ENCODE results near the gene EXOC3L2. TPM values are rescaled to one million over a fixed set of nuclear protein-coding genes. Genes with fewer than 3 reads are reported as not detected.

The EXOC3L2 gene
- total and polyA plus RNA-seq, 9 donors = 0.93 to 2.0 (median 1.7) TPM

GRCh38 chr19:45173816-45174215 is 71.4 kb downstream of the EXOC3L2 start:
- Histone ChIP-seq H3K9me3 (replicated peaks; ENCODE audit: control insufficient read depth, low read depth, low read length) (no peaks in the 10 kb centered on the region), H3K36me3 (ENCODE audit: control insufficient read depth, insufficient read depth, low read length) (no peaks in the 10 kb centered on the region), H3K27ac (ENCODE audit: low read length) (no peak overlapping the region), H3K27me3 (ENCODE audit: control insufficient read depth, insufficient read depth, low read length) (no peaks in the 10 kb centered on the region), H3K4me1 (ENCODE audit: control insufficient read depth, insufficient read depth, low read length) (peaks cover 14% of the 10 kb centered on the region), H3K4me3 (ENCODE audit: low read length) (no peak overlapping the region)
- DNase-seq = peak; percentile 0
- WGBS (ENCODE audit: insufficient coverage) = 71% methylated on average over 8 of the region's 12 CpGs

- no peaks in the 10 kb centered on the region for H3K9me3 ChIP-seq (replicated peaks; ENCODE audit: control insufficient read depth, low read depth, low read length)
- peaks cover 14% of the 10 kb centered on the region for H3K4me1 ChIP-seq (ENCODE audit: control insufficient read depth, insufficient read depth, low read length)
- H3K27me3 ChIP-seq (ENCODE audit: control insufficient read depth, insufficient read depth, low read length) = no peaks in the 10 kb centered on the region
- no peak overlapping the region for H3K27ac ChIP-seq (ENCODE audit: low read length)
- no peaks in the 10 kb centered on the region for H3K36me3 ChIP-seq (ENCODE audit: control insufficient read depth, insufficient read depth, low read length)
- no peak overlapping the region for H3K4me3 ChIP-seq (ENCODE audit: low read length)
- DNase-seq = no peak
- 87% methylated on average over 11 of the region's 18 CpGs for WGBS (ENCODE audit: insufficient coverage)
Observed at GRCh38 chr19:45172611-45173208, 72.5 kb downstream of the EXOC3L2 start.

GRCh38 chr19:45172173-45172572 is 73.0 kb downstream of the EXOC3L2 start:
- H3K27ac ChIP-seq (ENCODE audit: low read length) = no peak overlapping the region
- H3K4me1 ChIP-seq (ENCODE audit: control insufficient read depth, insufficient read depth, low read length) = peaks cover 10% of the 10 kb centered on the region
- H3K4me3 ChIP-seq (ENCODE audit: low read length) = no peak overlapping the region
- H3K9me3 ChIP-seq (replicated peaks; ENCODE audit: control insufficient read depth, low read depth, low read length) = no peaks in the 10 kb centered on the region
- no peaks in the 10 kb centered on the region for H3K27me3 ChIP-seq (ENCODE audit: control insufficient read depth, insufficient read depth, low read length)
- DNase-seq = no peak
- H3K36me3 ChIP-seq (ENCODE audit: control insufficient read depth, insufficient read depth, low read length) = no peaks in the 10 kb centered on the region
- WGBS (ENCODE audit: insufficient coverage) = 77% methylated on average over 3 of the region's 4 CpGs

GRCh38 chr19:45171211-45171623 is 74.0 kb downstream of the EXOC3L2 start:
- WGBS (ENCODE audit: insufficient coverage) = 60% methylated on average over 3 of the region's 7 CpGs

GRCh38 chr19:45170146-45171106 is 74.8 kb downstream of the EXOC3L2 start:
- no peak for DNase-seq
- no peaks in the 10 kb centered on the region for H3K36me3 ChIP-seq (ENCODE audit: control insufficient read depth, insufficient read depth, low read length)
- no peaks in the 10 kb centered on the region for H3K27me3 ChIP-seq (ENCODE audit: control insufficient read depth, insufficient read depth, low read length)
- H3K4me1 ChIP-seq (ENCODE audit: control insufficient read depth, insufficient read depth, low read length) = peaks cover 11% of the 10 kb centered on the region
- no peak overlapping the region for H3K27ac ChIP-seq (ENCODE audit: low read length)
- 82% methylated on average over 14 of the region's 21 CpGs for WGBS (ENCODE audit: insufficient coverage)
- H3K4me3 ChIP-seq (ENCODE audit: low read length) = no peak overlapping the region
- H3K9me3 ChIP-seq (replicated peaks; ENCODE audit: control insufficient read depth, low read depth, low read length) = no peaks in the 10 kb centered on the region

More at GRCh38 chr19:45171211-45171623, 74.0 kb downstream of the EXOC3L2 start:
- H3K4me3 ChIP-seq (ENCODE audit: low read length) = no peak overlapping the region
- no peaks in the 10 kb centered on the region for H3K36me3 ChIP-seq (ENCODE audit: control insufficient read depth, insufficient read depth, low read length)
- H3K9me3 ChIP-seq (replicated peaks; ENCODE audit: control insufficient read depth, low read depth, low read length) = no peaks in the 10 kb centered on the region
- H3K27me3 ChIP-seq (ENCODE audit: control insufficient read depth, insufficient read depth, low read length) = no peaks in the 10 kb centered on the region
- peaks cover 11% of the 10 kb centered on the region for H3K4me1 ChIP-seq (ENCODE audit: control insufficient read depth, insufficient read depth, low read length)
- no peak for DNase-seq
- no peak overlapping the region for H3K27ac ChIP-seq (ENCODE audit: low read length)

- H3K27me3 ChIP-seq (ENCODE audit: control insufficient read depth, insufficient read depth, low read length) = no peaks in the 10 kb centered on the region
- peaks cover 16% of the 10 kb centered on the region for H3K4me1 ChIP-seq (ENCODE audit: control insufficient read depth, insufficient read depth, low read length)
- no peak overlapping the region for H3K27ac ChIP-seq (ENCODE audit: low read length)
- H3K9me3 ChIP-seq (replicated peaks; ENCODE audit: control insufficient read depth, low read depth, low read length) = no peaks in the 10 kb centered on the region
- WGBS (ENCODE audit: insufficient coverage) = 86% methylated on average over 9 of the region's 10 CpGs
- H3K4me3 ChIP-seq (ENCODE audit: low read length) = no peak overlapping the region
- H3K36me3 ChIP-seq (ENCODE audit: control insufficient read depth, insufficient read depth, low read length) = no peaks in the 10 kb centered on the region
- DNase-seq = no peak
Observed at GRCh38 chr19:45169602-45170001, 75.6 kb downstream of the EXOC3L2 start.

GRCh38 chr19:45168767-45169351 is 76.3 kb downstream of the EXOC3L2 start:
- Histone ChIP-seq H3K9me3 (replicated peaks; ENCODE audit: control insufficient read depth, low read depth, low read length) (no peaks in the 10 kb centered on the region), H3K4me3 (ENCODE audit: low read length) (no peak overlapping the region), H3K27ac (ENCODE audit: low read length) (no peak overlapping the region), H3K27me3 (ENCODE audit: control insufficient read depth, insufficient read depth, low read length) (no peaks in the 10 kb centered on the region), H3K36me3 (ENCODE audit: control insufficient read depth, insufficient read depth, low read length) (no peaks in the 10 kb centered on the region), H3K4me1 (ENCODE audit: control insufficient read depth, insufficient read depth, low read length) (peaks cover 21% of the 10 kb centered on the region)
- 81% methylated on average over 15 of the region's 16 CpGs for WGBS (ENCODE audit: insufficient coverage)
- no peak for DNase-seq

- Histone ChIP-seq H3K4me1 (ENCODE audit: control insufficient read depth, insufficient read depth, low read length) (peaks cover 17% of the 10 kb centered on the region), H3K36me3 (ENCODE audit: control insufficient read depth, insufficient read depth, low read length) (no peaks in the 10 kb centered on the region), H3K27me3 (ENCODE audit: control insufficient read depth, insufficient read depth, low read length) (peaks cover 1% of the 10 kb centered on the region), H3K4me3 (ENCODE audit: low read length) (no peak overlapping the region), H3K27ac (ENCODE audit: low read length) (no peak overlapping the region), H3K9me3 (replicated peaks; ENCODE audit: control insufficient read depth, low read depth, low read length) (no peaks in the 10 kb centered on the region)
- WGBS (ENCODE audit: insufficient coverage) = 25% methylated on average over 11 of the region's 14 CpGs
- DNase-seq = no peak
Observed at GRCh38 chr19:45166723-45167252, 78.4 kb downstream of the EXOC3L2 start.

- Histone ChIP-seq H3K4me1 (ENCODE audit: control insufficient read depth, insufficient read depth, low read length) (peaks cover 18% of the 10 kb centered on the region), H3K36me3 (ENCODE audit: control insufficient read depth, insufficient read depth, low read length) (no peaks in the 10 kb centered on the region), H3K27ac (ENCODE audit: low read length) (no peak overlapping the region), H3K27me3 (ENCODE audit: control insufficient read depth, insufficient read depth, low read length) (peaks cover 15% of the 10 kb centered on the region), H3K9me3 (replicated peaks; ENCODE audit: control insufficient read depth, low read depth, low read length) (no peaks in the 10 kb centered on the region), H3K4me3 (ENCODE audit: low read length) (no peak overlapping the region)
- WGBS (ENCODE audit: insufficient coverage) = 24% methylated on average over 23 of the region's 27 CpGs
- DNase-seq = no peak
Observed at GRCh38 chr19:45164577-45165335, 80.5 kb downstream of the EXOC3L2 start.

All from muscle of leg (tissue), 11 donors.